ENCODE data around the gene SYT12.

- TF ChIP-seq ZNF239 (tag by site-specific recombination; IDR thresholded peaks at IDR 0.05) (no peak), ZNF785 (tag by site-specific recombination; IDR thresholded peaks at IDR 0.05) (no peak), ZFP41 (tag by site-specific recombination; IDR thresholded peaks at IDR 0.05; ENCODE audit: borderline replicate concordance) (no peak), ZNF585B (tag by site-specific recombination; IDR thresholded peaks at IDR 0.05) (no peak)
- TF ChIP-seq, protein P1, sequence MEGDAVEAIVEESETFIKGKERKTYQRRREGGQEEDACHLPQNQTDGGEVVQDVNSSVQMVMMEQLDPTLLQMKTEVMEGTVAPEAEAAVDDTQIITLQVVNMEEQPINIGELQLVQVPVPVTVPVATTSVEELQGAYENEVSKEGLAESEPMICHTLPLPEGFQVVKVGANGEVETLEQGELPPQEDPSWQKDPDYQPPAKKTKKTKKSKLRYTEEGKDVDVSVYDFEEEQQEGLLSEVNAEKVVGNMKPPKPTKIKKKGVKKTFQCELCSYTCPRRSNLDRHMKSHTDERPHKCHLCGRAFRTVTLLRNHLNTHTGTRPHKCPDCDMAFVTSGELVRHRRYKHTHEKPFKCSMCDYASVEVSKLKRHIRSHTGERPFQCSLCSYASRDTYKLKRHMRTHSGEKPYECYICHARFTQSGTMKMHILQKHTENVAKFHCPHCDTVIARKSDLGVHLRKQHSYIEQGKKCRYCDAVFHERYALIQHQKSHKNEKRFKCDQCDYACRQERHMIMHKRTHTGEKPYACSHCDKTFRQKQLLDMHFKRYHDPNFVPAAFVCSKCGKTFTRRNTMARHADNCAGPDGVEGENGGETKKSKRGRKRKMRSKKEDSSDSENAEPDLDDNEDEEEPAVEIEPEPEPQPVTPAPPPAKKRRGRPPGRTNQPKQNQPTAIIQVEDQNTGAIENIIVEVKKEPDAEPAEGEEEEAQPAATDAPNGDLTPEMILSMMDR (tag by site-specific recombination; IDR thresholded peaks at IDR 0.05), result no peak
These were observed 21.6 kb downstream of the SYT12 start for GRCh38 chr11:67044496-67044895.
